Measurements from ENCODE around the gene GPD1L.

GPD1L gene

DNA sequence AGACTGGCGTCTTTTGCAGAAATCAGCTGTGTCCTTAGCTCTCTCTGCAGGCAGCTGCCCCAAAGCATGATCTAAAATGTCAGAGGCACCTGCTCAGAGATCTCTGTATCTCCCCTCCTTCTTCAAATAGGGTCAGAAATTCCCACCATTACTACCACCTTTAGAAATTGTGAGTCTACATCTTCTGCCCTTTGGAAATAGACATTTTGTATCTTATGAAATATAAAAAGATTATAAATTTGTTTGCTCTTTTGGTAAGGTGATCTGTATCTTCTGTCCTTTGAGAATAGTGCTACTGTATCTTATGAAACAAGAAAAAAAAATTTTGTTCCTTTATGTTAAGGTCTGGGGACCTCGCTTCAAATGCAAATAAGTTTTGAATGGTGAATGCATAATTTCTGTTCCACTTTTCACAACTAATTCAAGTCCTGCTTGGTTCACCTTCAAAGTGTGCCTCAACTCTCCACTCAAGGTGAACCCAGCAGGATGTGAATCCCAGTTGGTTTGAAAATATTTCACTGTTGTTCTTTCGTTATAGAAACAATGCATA lies 28.3 kb upstream of the GPD1L start:
- no peak for ATAC-seq
- TF ChIP-seq, protein P1, sequence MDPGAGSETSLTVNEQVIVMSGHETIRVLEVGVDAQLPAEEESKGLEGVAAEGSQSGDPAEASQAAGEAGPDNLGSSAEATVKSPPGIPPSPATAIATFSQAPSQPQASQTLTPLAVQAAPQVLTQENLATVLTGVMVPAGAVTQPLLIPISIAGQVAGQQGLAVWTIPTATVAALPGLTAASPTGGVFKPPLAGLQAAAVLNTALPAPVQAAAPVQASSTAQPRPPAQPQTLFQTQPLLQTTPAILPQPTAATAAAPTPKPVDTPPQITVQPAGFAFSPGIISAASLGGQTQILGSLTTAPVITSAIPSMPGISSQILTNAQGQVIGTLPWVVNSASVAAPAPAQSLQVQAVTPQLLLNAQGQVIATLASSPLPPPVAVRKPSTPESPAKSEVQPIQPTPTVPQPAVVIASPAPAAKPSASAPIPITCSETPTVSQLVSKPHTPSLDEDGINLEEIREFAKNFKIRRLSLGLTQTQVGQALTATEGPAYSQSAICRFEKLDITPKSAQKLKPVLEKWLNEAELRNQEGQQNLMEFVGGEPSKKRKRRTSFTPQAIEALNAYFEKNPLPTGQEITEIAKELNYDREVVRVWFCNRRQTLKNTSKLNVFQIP (CRISPR knock-in tag; IDR thresholded peaks at IDR 0.05; ENCODE audit: borderline replicate concordance, low read depth), result no peak
- TF ChIP-seq PPARA (CRISPR knock-in tag; IDR thresholded peaks at IDR 0.05; ENCODE audit: borderline replicate concordance) (no peak), ESRRG (CRISPR knock-in tag; IDR thresholded peaks at IDR 0.05) (no peak), ZNF70 (CRISPR knock-in tag; IDR thresholded peaks at IDR 0.05) (no peak), BACH2 (CRISPR knock-in tag; IDR thresholded peaks at IDR 0.05; ENCODE audit: borderline replicate concordance) (no peak), OSR1 (CRISPR knock-in tag; IDR thresholded peaks at IDR 0.05) (no peak), ZC3H10 (CRISPR knock-in tag; IDR thresholded peaks at IDR 0.05) (no peak), ZFP3 (CRISPR knock-in tag; IDR thresholded peaks at IDR 0.05) (no peak), GLIS3 (CRISPR knock-in tag; IDR thresholded peaks at IDR 0.05) (no peak)
- TF ChIP-seq, protein P2, sequence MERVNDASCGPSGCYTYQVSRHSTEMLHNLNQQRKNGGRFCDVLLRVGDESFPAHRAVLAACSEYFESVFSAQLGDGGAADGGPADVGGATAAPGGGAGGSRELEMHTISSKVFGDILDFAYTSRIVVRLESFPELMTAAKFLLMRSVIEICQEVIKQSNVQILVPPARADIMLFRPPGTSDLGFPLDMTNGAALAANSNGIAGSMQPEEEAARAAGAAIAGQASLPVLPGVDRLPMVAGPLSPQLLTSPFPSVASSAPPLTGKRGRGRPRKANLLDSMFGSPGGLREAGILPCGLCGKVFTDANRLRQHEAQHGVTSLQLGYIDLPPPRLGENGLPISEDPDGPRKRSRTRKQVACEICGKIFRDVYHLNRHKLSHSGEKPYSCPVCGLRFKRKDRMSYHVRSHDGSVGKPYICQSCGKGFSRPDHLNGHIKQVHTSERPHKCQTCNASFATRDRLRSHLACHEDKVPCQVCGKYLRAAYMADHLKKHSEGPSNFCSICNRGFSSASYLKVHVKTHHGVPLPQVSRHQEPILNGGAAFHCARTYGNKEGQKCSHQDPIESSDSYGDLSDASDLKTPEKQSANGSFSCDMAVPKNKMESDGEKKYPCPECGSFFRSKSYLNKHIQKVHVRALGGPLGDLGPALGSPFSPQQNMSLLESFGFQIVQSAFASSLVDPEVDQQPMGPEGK (CRISPR knock-in tag; IDR thresholded peaks at IDR 0.05; ENCODE audit: borderline replicate concordance), result no peak

DNA sequence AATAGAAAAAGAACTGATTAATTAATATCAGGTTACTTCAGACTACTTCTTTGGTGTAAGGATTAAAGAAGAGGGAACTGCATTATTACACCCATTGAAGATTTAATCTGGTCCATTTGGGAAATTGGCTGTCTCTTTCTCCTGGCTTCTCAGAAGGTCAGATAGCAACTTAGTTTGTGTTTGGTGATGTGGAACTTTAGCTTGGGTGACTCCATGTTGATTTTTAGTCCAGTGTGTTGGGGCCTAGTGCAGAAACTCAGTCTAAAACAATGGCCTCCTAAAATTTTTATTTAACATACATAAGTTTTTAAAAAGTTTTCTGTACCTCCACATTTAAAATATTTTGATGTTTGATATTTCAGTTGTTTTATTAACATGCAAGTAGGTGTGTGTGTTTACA lies 27.6 kb upstream of the GPD1L start:
- ATAC-seq, result no peak
- TF ChIP-seq, protein P3, sequence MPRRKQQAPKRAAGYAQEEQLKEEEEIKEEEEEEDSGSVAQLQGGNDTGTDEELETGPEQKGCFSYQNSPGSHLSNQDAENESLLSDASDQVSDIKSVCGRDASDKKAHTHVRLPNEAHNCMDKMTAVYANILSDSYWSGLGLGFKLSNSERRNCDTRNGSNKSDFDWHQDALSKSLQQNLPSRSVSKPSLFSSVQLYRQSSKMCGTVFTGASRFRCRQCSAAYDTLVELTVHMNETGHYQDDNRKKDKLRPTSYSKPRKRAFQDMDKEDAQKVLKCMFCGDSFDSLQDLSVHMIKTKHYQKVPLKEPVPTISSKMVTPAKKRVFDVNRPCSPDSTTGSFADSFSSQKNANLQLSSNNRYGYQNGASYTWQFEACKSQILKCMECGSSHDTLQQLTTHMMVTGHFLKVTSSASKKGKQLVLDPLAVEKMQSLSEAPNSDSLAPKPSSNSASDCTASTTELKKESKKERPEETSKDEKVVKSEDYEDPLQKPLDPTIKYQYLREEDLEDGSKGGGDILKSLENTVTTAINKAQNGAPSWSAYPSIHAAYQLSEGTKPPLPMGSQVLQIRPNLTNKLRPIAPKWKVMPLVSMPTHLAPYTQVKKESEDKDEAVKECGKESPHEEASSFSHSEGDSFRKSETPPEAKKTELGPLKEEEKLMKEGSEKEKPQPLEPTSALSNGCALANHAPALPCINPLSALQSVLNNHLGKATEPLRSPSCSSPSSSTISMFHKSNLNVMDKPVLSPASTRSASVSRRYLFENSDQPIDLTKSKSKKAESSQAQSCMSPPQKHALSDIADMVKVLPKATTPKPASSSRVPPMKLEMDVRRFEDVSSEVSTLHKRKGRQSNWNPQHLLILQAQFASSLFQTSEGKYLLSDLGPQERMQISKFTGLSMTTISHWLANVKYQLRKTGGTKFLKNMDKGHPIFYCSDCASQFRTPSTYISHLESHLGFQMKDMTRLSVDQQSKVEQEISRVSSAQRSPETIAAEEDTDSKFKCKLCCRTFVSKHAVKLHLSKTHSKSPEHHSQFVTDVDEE (CRISPR knock-in tag; IDR thresholded peaks at IDR 0.05), result no peak
- no peak for TF ChIP-seq ISL1 (CRISPR knock-in tag; IDR thresholded peaks at IDR 0.05)
- no peak for TF ChIP-seq BACH2 (CRISPR knock-in tag; IDR thresholded peaks at IDR 0.05; ENCODE audit: borderline replicate concordance)
- TF ChIP-seq ARNTL (CRISPR knock-in tag; IDR thresholded peaks at IDR 0.05; ENCODE audit: borderline replicate concordance, low read depth), result no peak
- no peak for TF ChIP-seq ZFP3 (CRISPR knock-in tag; IDR thresholded peaks at IDR 0.05)

DNA sequence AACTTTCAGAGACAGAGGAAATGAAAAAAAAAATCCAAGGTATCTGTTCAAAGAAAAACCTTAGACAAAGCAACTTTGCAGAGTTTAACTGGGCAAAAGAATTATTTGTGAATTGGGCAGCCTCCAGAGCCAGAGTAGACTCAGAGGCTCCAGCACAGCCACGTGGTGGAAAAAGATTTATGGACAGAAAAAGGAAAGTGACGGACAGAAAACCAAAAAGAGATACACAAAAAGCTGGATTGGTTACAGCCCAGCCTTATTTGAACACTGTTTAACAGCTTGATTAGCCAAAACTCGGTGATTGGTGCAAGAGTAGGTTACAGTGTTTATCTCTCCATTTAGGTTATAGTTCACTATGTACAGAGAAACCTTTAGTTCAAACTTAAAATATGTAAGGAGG lies 23.7 kb upstream of the GPD1L start:
- TF ChIP-seq ZNF565 (CRISPR knock-in tag; conservative IDR thresholded peaks at IDR 0.05; ENCODE audit: low read depth) (no peak), ESRRG (CRISPR knock-in tag; IDR thresholded peaks at IDR 0.05) (no peak)
- TF ChIP-seq, protein P2 (CRISPR knock-in tag; IDR thresholded peaks at IDR 0.05; ENCODE audit: borderline replicate concordance), result no peak
- ATAC-seq, result no peak

DNA sequence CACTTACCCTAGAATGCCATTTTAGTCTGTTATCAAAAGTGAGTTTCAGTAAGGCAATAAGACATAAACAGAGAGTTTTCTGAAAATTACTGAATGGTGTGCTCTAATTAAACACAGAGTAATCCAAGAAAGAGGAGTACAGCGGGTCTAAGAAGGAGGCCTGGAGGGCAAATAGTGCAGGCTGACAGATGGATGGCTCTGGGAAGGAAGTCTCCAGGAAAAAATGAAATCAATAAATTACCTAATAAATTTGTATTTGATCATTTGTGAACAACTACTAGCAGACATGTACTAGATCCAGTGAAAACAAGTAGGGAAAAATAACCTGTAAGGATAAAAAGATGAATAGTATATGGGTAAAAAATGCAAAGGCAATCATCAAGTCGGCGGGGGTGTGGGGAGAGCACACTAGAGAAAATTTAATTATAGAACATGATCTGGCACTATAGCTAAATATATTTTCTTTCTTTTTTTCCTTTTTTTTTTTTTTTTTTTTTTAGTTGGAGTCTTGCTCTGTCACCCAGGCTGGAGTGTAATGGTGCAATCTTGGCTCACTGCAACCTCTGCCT lies 22.6 kb upstream of the GPD1L start:
- no peak for TF ChIP-seq TCF4 (CRISPR knock-in tag; IDR thresholded peaks at IDR 0.05; ENCODE audit: borderline replicate concordance)
- TF ChIP-seq ZNF565 (CRISPR knock-in tag; conservative IDR thresholded peaks at IDR 0.05; ENCODE audit: low read depth), result no peak
- no peak for TF ChIP-seq ARNTL (CRISPR knock-in tag; IDR thresholded peaks at IDR 0.05; ENCODE audit: borderline replicate concordance, low read depth)
- TF ChIP-seq ZC3H10 (CRISPR knock-in tag; IDR thresholded peaks at IDR 0.05), result no peak

DNA sequence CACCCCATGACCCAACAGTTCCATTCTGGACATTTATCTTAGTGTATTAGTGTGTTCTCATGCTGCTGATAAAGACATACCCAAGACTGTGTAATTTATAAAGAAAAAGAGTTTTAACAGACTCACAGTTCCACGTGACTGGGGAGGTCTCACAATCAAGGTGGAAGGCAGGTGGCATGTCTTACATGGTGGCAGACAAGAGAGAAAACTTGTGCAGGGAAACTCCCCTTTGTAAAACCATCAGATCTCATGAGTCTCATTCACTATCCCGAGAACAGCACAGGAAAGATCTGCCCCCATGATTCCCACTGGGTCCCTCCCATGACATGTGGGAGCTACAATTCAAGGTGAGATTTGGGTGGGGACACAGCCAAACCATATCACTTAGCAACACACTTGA lies 21.6 kb upstream of the GPD1L start:
- no peak for ATAC-seq
- TF ChIP-seq, protein P2 (CRISPR knock-in tag; IDR thresholded peaks at IDR 0.05; ENCODE audit: borderline replicate concordance), result no peak
- TF ChIP-seq ZNF70 (CRISPR knock-in tag; IDR thresholded peaks at IDR 0.05) (no peak), GLIS3 (CRISPR knock-in tag; IDR thresholded peaks at IDR 0.05) (no peak), ZNF565 (CRISPR knock-in tag; conservative IDR thresholded peaks at IDR 0.05; ENCODE audit: low read depth) (no peak), CSDC2 (CRISPR knock-in tag; IDR thresholded peaks at IDR 0.05) (no peak), PPARA (CRISPR knock-in tag; IDR thresholded peaks at IDR 0.05; ENCODE audit: borderline replicate concordance) (no peak), TOX (CRISPR knock-in tag; IDR thresholded peaks at IDR 0.05; ENCODE audit: borderline replicate concordance) (no peak), OSR1 (CRISPR knock-in tag; IDR thresholded peaks at IDR 0.05) (no peak)
- TF ChIP-seq, protein P3 (CRISPR knock-in tag; IDR thresholded peaks at IDR 0.05), result no peak

More for the DNA sequence above, 22.6 kb upstream of the GPD1L start:
- ATAC-seq, result no peak

Measured in SK-N-SH treated with all-trans-retinoic acid at 6 μM for 48 hours (cell line).